Activated naive CD8-positive, alpha-beta T cell treated with anti-CD3 and anti-CD28 coated beads, Interleukin-2, amount 10 ng/mL, durations not matched to agents 7 days and 5 days (primary cell): ENCODE measurements around the gene TAGLN. TPM values are rescaled to one million over a fixed set of nuclear protein-coding genes. Genes with fewer than 3 reads are reported as not detected.
"Not testable (repeated sequence)": the region's sequence is repeated elsewhere in the genome, so short reads cannot be mapped to it uniquely, and the experiment has no call there.

ENCODE experiments used
- ATAC-seq: fragments of 150-1000 bp; cut with Tn5 transposase; one replicate; pipeline ENCODE4 v1.10.0; 2021; ENCODE audit warnings: low read depth, moderate library complexity
- POLR2A ChIA-PET: fragments of 350-600 bp; sonication (Branson Sonifier 250); formaldehyde crosslinking; loops from one replicate; lab custom pipeline; 2021; ENCODE audit warnings: antibody characterized with exemption; lab: Charles Lee
- DNase-seq: peaks from one replicate; pipeline ENCODE4 v3.0.0; 2021
- H3K27ac Mint-ChIP-seq: one replicate; pipeline ENCODE4 v1.8.0; 2022; ENCODE audit warnings: mild to moderate bottlenecking, mixed read lengths
- H3K27me3 Mint-ChIP-seq: one replicate; pipeline ENCODE4 v1.8.0; 2022; ENCODE audit warnings: mild to moderate bottlenecking, moderate library complexity, mixed read lengths
- H3K36me3 Mint-ChIP-seq: one replicate; pipeline ENCODE4 v1.8.0; 2021; ENCODE audit warnings: mild to moderate bottlenecking, mixed read lengths
- H3K4me1 Mint-ChIP-seq: one replicate; pipeline ENCODE4 v1.8.0; 2021; ENCODE audit warnings: mixed read lengths
- H3K4me3 Mint-ChIP-seq: one replicate; pipeline ENCODE4 v1.8.0; 2022; ENCODE audit warnings: mild to moderate bottlenecking, moderate library complexity, mixed read lengths
- H3K9me3 Mint-ChIP-seq: one replicate; pipeline ENCODE4 v1.8.0; 2021; ENCODE audit warnings: mixed read lengths
- total RNA-seq, 2 experiments: library from RNA; stranded (reverse); gene quantifications; one replicate each; pipeline ENCODE4 v1.2.3, GENCODE V29; 2021

Gene TAGLN
- total RNA-seq, 2 experiments from 2014 or later, result 6.2 to 6.4 TPM

GRCh38 chr11:117203069-117203407 is 3.9 kb downstream of the TAGLN start:
- H3K36me3 Mint-ChIP-seq, result peaks cover 9% of the 10 kb centered on the region
- no peaks in the 10 kb centered on the region for H3K9me3 Mint-ChIP-seq
- DNase-seq (no peak), ATAC-seq (peak; percentile 21)
- no peak overlapping the region for H3K27ac Mint-ChIP-seq
- H3K4me1 Mint-ChIP-seq, result no peaks in the 10 kb centered on the region
- H3K4me3 Mint-ChIP-seq, result no peak overlapping the region
- no peaks in the 10 kb centered on the region for H3K27me3 Mint-ChIP-seq
- POLR2A ChIA-PET, result interaction anchor here (1.1 to 1.8 kb wide), 3 partner anchors 9 to 19 kb away, joined by 3 to 7 read pairs (median 5); no protein-coding TSS in a partner anchor

DNA sequence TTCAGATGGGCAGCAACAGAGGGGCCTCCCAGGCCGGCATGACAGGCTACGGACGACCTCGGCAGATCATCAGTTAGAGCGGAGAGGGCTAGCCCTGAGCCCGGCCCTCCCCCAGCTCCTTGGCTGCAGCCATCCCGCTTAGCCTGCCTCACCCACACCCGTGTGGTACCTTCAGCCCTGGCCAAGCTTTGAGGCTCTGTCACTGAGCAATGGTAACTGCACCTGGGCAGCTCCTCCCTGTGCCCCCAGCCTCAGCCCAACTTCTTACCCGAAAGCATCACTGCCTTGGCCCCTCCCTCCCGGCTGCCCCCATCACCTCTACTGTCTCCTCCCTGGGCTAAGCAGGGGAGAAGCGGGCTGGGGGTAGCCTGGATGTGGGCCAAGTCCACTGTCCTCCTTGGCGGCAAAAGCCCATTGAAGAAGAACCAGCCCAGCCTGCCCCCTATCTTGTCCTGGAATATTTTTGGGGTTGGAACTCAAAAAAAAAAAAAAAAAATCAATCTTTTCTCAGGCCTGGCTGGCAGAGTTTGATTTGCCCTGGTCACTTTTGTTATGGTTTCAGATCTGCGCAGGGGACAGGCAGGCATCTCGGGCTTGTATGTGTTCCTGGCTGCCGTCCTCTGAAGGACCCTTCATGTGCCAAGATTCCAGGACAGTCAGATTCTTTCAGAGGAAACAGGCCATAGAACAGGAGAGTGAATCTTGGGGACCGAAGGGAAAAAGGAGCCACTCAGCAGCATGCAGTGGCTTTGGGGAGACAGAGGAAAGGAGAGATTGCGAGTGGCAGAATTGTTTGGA is 5.3 kb downstream of the TAGLN start:
- H3K36me3 Mint-ChIP-seq, result peaks cover 9% of the 10 kb centered on the region
- H3K9me3 Mint-ChIP-seq, result no peaks in the 10 kb centered on the region
- peaks cover 2% of the 10 kb centered on the region for H3K4me1 Mint-ChIP-seq
- DNase-seq, result no peak
- POLR2A ChIA-PET, result interaction anchor here (0.9 kb wide), 1 partner anchor 48 kb away, joined by 3 read pairs; no protein-coding TSS in a partner anchor
- H3K27ac Mint-ChIP-seq, result peak overlapping the region; percentile 11
- H3K4me3 Mint-ChIP-seq, result no peak overlapping the region
- H3K27me3 Mint-ChIP-seq, result no peaks in the 10 kb centered on the region
- ATAC-seq, result no peak

- POLR2A ChIA-PET, result no interaction called here
- Mint-ChIP-seq H3K36me3 (peaks cover 12% of the 10 kb centered on the region), H3K27ac (no peak overlapping the region), H3K9me3 (no peaks in the 10 kb centered on the region), H3K4me3 (no peak overlapping the region), H3K27me3 (no peaks in the 10 kb centered on the region), H3K4me1 (peaks cover 2% of the 10 kb centered on the region)
- no peak for DNase-seq
- no peak for ATAC-seq
These were observed 6.1 kb downstream of the TAGLN start for GRCh38 chr11:117205211-117205818.

DNA sequence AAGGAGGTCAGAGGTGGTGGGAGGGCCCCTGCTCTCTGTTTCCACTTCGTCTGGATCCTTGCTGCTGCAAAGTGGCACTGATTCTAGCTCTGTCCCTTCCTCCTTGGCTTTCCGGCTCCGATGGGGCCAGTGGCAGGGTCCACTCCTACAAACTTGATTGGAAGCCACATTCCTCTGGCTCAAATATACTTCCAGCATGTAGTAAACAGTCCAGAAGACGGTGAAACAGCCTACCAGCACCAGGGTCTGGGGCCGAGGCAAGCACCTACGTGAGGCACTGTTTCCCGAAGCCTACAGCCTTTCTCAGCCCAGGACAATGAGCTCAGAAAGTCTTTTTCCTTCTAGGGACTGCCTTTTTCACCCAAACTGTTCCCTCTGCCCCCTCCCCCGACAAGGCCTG is 6.9 kb downstream of the TAGLN start:
- H3K9me3 Mint-ChIP-seq, DNase-seq, H3K27ac Mint-ChIP-seq, H3K27me3 Mint-ChIP-seq, H3K4me3 Mint-ChIP-seq, POLR2A ChIA-PET, ATAC-seq, H3K4me1 Mint-ChIP-seq: not testable (repeated sequence)
- H3K36me3 Mint-ChIP-seq, result peaks cover 15% of the 10 kb centered on the region

GRCh38 chr11:117206859-117207258 is 7.7 kb downstream of the TAGLN start:
- ATAC-seq, H3K27me3 Mint-ChIP-seq, DNase-seq, H3K4me3 Mint-ChIP-seq, H3K9me3 Mint-ChIP-seq, POLR2A ChIA-PET, H3K4me1 Mint-ChIP-seq, H3K27ac Mint-ChIP-seq: not testable (repeated sequence)
- H3K36me3 Mint-ChIP-seq, result peaks cover 15% of the 10 kb centered on the region

DNA sequence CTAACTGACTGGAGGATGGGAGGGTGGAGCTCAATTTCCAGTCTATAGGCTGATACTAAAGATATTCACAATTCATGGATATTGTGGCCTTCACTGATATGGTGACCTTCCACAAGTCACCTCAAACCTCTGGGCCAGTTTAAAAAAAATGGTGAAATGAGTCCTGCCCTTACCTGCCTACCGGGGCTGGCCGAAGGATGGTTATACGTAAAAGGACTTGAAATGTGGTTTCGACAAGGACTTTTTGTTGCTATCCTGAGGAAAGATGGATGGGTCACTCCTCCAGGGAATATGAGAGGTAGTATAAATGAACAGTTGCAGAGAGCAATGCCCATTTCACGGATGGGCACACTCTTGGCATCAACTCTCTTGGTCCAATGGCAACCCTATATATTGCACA is 8.3 kb downstream of the TAGLN start:
- H3K4me3 Mint-ChIP-seq, H3K9me3 Mint-ChIP-seq, POLR2A ChIA-PET, H3K27ac Mint-ChIP-seq, H3K4me1 Mint-ChIP-seq, DNase-seq, ATAC-seq, H3K27me3 Mint-ChIP-seq: not testable (repeated sequence)
- H3K36me3 Mint-ChIP-seq, result peaks cover 15% of the 10 kb centered on the region

DNA sequence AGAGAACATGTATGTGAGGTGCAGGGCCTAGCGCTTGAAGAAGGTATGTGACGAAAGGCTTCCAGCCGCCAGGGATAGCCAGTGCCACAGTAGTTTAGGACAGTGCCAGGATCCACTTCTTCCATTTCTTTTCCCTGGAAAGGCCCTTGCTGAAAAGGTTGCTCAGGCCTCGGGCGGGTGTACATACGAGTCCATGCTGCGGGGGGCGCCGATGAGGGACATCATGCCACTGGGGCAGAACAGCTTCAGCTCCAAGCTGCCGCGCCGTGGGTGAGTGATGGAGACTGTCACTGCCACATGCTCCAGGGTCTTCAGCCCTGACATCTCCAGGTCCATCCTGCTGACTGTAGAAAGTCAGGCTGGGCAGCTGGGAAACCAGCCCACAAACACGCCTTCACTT is 9.5 kb downstream of the TAGLN start:
- H3K36me3 Mint-ChIP-seq, result peaks cover 18% of the 10 kb centered on the region
- H3K4me1 Mint-ChIP-seq, POLR2A ChIA-PET, H3K27me3 Mint-ChIP-seq, DNase-seq, H3K4me3 Mint-ChIP-seq, H3K27ac Mint-ChIP-seq, ATAC-seq, H3K9me3 Mint-ChIP-seq: not testable (repeated sequence)

DNA sequence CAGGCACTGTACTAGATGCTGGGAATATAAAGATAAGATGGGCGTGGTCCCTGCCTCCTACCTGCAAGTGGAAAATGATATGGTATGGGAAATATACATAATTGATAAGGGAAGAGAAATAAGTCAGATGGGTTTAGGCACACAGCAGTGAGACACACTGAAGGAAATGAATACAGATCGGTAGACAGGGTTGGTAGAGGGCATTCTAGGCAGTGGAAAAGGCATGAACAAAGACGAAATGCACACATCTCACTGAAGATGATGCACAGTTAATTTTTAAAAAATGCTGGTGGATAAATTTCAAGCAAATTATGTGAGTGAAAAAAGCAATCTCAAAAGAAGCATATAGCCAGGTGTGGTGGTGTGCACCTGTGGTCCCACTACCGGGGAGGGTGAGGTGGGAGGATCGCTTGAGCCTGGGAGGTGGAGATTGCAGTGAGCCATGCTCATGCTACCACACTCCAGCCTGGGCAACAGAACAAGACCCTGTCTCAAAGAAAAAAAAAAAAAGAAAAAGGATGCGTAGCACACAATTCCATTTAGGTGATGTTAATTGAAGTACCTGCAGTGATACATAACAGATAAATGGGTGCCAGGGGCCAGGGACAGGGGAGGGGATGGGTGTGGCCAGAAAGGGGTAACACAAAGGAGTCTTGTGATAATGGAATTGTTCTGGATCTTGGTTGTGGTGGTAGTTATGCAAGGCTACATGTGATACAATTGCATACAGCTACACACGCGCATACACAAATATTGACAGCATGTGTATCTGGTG is 10.4 kb downstream of the TAGLN start:
- DNase-seq, H3K27me3 Mint-ChIP-seq, H3K4me3 Mint-ChIP-seq, H3K9me3 Mint-ChIP-seq, ATAC-seq, H3K27ac Mint-ChIP-seq, H3K4me1 Mint-ChIP-seq: not testable (repeated sequence)
- peaks cover 22% of the 10 kb centered on the region for H3K36me3 Mint-ChIP-seq
- POLR2A ChIA-PET, result interaction anchor here (0.8 kb wide), 1 partner anchor 75 kb away, joined by 4 read pairs; no protein-coding TSS in a partner anchor

- Mint-ChIP-seq H3K36me3 (peaks cover 18% of the 10 kb centered on the region), H3K27ac (no peak overlapping the region), H3K4me3 (no peak overlapping the region), H3K9me3 (no peaks in the 10 kb centered on the region), H3K4me1 (peaks cover 4% of the 10 kb centered on the region), H3K27me3 (no peaks in the 10 kb centered on the region)
- no peak for ATAC-seq
- no peak for DNase-seq
- POLR2A ChIA-PET, result interaction anchor here (0.6 to 1.5 kb wide), 2 partner anchors 8 to 466 kb away, joined by 3 to 5 read pairs; no protein-coding TSS in a partner anchor
These were observed 11.4 kb downstream of the TAGLN start for GRCh38 chr11:117210620-117211019.

DNA sequence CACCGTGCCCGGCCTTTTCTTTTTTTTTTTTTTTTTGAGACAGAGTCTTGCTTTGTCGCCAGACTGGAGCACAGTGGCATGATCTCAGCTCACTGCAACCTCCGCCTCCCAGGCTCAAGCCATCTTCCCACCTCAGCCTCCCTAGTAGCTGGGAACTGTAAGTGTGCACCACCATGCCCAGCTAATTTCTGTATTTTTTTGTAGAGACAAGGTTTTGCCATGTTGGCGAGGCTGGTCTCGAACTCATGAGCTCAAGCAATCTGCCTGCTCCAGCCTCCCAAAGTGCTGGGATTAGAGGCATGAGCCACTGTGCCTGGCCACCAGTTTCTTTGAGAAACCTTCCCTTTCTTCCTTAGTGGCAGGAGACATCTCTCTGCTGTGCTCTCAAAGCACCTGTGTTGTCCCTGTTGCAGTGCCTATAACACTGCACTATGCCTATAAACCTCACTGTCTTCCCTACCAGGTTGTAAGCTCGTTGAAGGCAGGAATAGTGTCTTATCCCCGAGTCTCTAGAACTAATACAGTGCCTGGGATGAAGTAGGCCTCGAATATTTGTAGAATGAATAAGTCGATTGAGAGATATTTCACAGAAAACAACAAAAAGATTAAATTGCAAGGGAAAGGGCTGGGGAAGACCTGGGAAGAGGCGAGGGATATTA is 13.7 kb downstream of the TAGLN start:
- DNase-seq, result no peak
- H3K36me3 Mint-ChIP-seq, result peaks cover 24% of the 10 kb centered on the region
- no peaks in the 10 kb centered on the region for H3K27me3 Mint-ChIP-seq
- POLR2A ChIA-PET, result no interaction called here
- peaks cover 4% of the 10 kb centered on the region for H3K4me1 Mint-ChIP-seq
- H3K4me3 Mint-ChIP-seq, result no peak overlapping the region
- H3K9me3 Mint-ChIP-seq, result no peaks in the 10 kb centered on the region
- no peak overlapping the region for H3K27ac Mint-ChIP-seq
- no peak for ATAC-seq

DNA sequence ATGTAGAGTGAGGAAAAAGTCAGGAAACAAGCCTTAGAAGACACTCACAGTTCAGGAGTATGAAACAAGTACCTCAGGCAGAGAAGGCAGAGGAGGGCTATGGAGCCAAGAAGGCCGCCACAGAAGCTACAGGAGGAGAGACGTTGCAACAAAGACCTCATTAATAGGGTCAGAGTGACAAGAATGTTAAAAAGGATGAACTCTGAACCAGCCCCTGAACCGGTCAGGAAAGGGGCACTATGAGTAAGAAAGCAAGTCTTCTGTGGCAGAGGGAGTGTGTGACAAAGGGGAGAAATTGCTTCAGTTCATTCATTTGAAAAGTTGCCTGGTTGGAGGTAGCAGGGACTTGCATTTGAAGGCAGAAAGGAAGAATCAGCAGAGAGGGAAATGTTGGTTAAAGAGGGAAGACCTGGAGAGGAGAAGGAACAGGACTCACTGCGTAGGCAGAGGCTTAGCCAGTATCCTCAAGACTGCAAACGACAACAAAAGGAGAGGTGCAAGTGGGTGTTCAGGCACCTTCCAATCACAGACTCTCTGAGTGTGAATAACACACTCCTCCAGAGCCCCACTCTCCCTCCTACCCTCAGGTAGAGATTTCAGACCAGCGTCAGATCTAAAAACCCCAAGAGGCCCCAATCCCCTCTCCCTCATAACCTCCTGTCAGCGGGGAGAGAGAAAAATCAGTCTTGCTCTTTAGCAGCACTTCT is 15.4 kb downstream of the TAGLN start:
- POLR2A ChIA-PET, result no interaction called here
- H3K36me3 Mint-ChIP-seq, result peaks cover 29% of the 10 kb centered on the region
- peaks cover 3% of the 10 kb centered on the region for H3K4me1 Mint-ChIP-seq
- no peak overlapping the region for H3K4me3 Mint-ChIP-seq
- ATAC-seq (no peak), DNase-seq (no peak)
- H3K9me3 Mint-ChIP-seq, result no peaks in the 10 kb centered on the region
- no peak overlapping the region for H3K27ac Mint-ChIP-seq
- no peaks in the 10 kb centered on the region for H3K27me3 Mint-ChIP-seq

DNA sequence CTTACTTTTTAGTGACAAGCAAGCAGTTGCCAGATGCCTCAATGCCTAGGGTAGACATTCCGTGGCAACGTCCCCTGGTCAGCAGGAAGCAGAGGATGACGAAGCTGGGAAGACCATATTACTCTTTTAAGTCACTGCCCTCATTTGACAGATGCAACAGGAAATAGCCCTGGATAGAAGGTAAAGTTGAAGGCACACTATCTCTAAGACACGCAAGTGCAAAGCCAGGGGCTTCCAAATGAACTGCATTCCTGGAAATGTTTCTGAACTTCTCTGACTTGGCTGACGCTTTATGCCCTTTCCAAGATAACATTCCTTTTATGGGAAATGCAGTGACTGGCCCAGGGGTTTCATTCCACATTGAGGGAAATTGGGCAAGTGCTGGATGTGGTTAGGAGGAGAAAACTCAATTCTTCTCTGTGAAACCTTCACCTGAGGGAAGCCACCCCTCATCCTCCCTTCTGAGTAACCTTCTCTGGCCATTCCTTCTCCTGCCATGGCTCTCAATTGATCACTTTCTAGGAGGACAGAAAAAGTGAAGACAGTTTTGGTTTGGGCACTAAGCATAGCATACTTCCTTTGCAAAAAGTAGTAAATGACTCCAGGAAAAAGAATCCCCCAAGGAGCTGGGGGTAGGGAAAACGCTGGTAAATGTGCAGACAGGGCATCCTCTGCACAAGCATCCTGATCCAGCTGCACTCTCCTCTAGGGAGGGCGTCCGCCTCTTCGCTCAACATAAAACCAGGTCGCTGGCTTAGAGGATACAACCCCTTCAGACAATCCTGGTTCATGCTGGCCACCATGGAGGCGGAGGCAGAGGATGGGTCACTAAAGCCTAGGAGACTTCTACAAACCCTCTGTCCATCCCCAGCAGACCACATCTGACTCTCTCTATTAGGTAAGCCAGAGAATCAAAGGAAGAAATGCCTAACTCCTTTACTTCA is 18.2 kb downstream of the TAGLN start:
- Mint-ChIP-seq H3K9me3 (no peaks in the 10 kb centered on the region), H3K27me3 (no peaks in the 10 kb centered on the region), H3K36me3 (peaks cover 30% of the 10 kb centered on the region), H3K27ac (no peak overlapping the region), H3K4me1 (peaks cover 3% of the 10 kb centered on the region), H3K4me3 (no peak overlapping the region)
- ATAC-seq (no peak), DNase-seq (no peak)
- POLR2A ChIA-PET, result no interaction called here
